GM21825 (cell line): ENCODE data around the gene SEMA3C.

Experiments used
- ATAC-seq: cut with Tn5 transposase; IDR thresholded peaks from one replicate; pipeline ENCODE4 v1.9.1; 2021; ENCODE audit warnings: mild to moderate bottlenecking, moderate library complexity; ENCODE audit not compliant: unreplicated experiment

Gene SEMA3C

GRCh38 chr7:80748363-80749042 lies 170.3 kb downstream of the SEMA3C start:
- no peak for ATAC-seq

- ATAC-seq: no peak
These were observed 177.9 kb downstream of the SEMA3C start for GRCh38 chr7:80740778-80741545.

- no peak for ATAC-seq
These were observed 182.3 kb downstream of the SEMA3C start for GRCh38 chr7:80736371-80737125.

- ATAC-seq: no peak
These were observed 183.5 kb downstream of the SEMA3C start for GRCh38 chr7:80735330-80735729.

- no peak for ATAC-seq
These were observed 184.8 kb downstream of the SEMA3C start for GRCh38 chr7:80734011-80734410.

GRCh38 chr7:80733333-80733915 lies 185.4 kb downstream of the SEMA3C start:
- ATAC-seq: no peak

- no peak for ATAC-seq
These were observed 186.2 kb downstream of the SEMA3C start for GRCh38 chr7:80732630-80733029.

- ATAC-seq: no peak
These were observed 187.6 kb downstream of the SEMA3C start for GRCh38 chr7:80731281-80731680.

GRCh38 chr7:80729591-80730320 lies 189.1 kb downstream of the SEMA3C start:
- no peak for ATAC-seq

GRCh38 chr7:80726666-80727065 lies 192.2 kb downstream of the SEMA3C start:
- no peak for ATAC-seq

GRCh38 chr7:80725181-80725611 lies 193.7 kb downstream of the SEMA3C start:
- ATAC-seq: no peak

- ATAC-seq: no peak
These were observed 194.5 kb downstream of the SEMA3C start for GRCh38 chr7:80724249-80724871.

GRCh38 chr7:80722616-80723195 lies 196.1 kb downstream of the SEMA3C start:
- no peak for ATAC-seq

GRCh38 chr7:80721883-80722615 lies 196.8 kb downstream of the SEMA3C start:
- ATAC-seq: no peak

- ATAC-seq: no peak
These were observed 198.7 kb downstream of the SEMA3C start for GRCh38 chr7:80720146-80720545.

- no peak for ATAC-seq
These were observed 199.6 kb downstream of the SEMA3C start for GRCh38 chr7:80719261-80719660.

GRCh38 chr7:80711531-80711930 lies 207.3 kb downstream of the SEMA3C start:
- no peak for ATAC-seq

GRCh38 chr7:80708123-80708522 lies 210.7 kb downstream of the SEMA3C start:
- no peak for ATAC-seq

- no peak for ATAC-seq
These were observed 211.5 kb downstream of the SEMA3C start for GRCh38 chr7:80707318-80707717.
